Measurements from ENCODE around the gene OR7G3. TPM values are rescaled to one million over a fixed set of nuclear protein-coding genes. Genes with fewer than 3 reads are reported as not detected.
A peak's percentile ranks its signal among the peaks of the same experiment; 100 is the strongest.

Gene OR7G3
- total RNA-seq, 1 experiment from 2014 or later, result not detected

GRCh38 chr19:9159891-9160290 is 33.1 kb upstream of the OR7G3 start:
- no peak overlapping the region for H3K4ac ChIP-seq (ENCODE audit: low read depth, low read length)
- peaks cover 13% of the 10 kb centered on the region; the same call in 1 of the 2 replicates for H3K79me2 ChIP-seq (ENCODE audit: insufficient read depth, low read length)
- H3K9ac ChIP-seq (ENCODE audit: extremely low read depth, insufficient read length, low read length), result no peak overlapping the region
- H4K8ac ChIP-seq (replicated peaks; ENCODE audit: insufficient read length, low read depth, low read length), result no peak overlapping the region
- H2BK120ac ChIP-seq (ENCODE audit: low read depth, low read length, poor library complexity, severe bottlenecking), result no peak overlapping the region
- no peak overlapping the region for H4K91ac ChIP-seq (ENCODE audit: insufficient read length, low read depth, low read length)
- no peak overlapping the region for H2BK20ac ChIP-seq (ENCODE audit: low read depth, low read length, poor library complexity, severe bottlenecking)
- no peak overlapping the region for H3K14ac ChIP-seq (ENCODE audit: insufficient read depth, low read length)
- no peak overlapping the region for H3K27ac ChIP-seq (ENCODE audit: insufficient read length, low read depth, low read length)
- no peak overlapping the region for H2BK12ac ChIP-seq (ENCODE audit: insufficient read length, low read depth, low read length)
- no peaks in the 10 kb centered on the region for H3K4me1 ChIP-seq (ENCODE audit: insufficient read depth, low read length)
- H2AK5ac ChIP-seq (ENCODE audit: insufficient read length, low read length), result no peak overlapping the region
- no peaks in the 10 kb centered on the region for H3K23me2 ChIP-seq (ENCODE audit: insufficient read length, low read depth, low read length, poor library complexity, severe bottlenecking)
- H2AFZ ChIP-seq (ENCODE audit: low read length), result no peak overlapping the region
- peaks cover 7% of the 10 kb centered on the region for H3K9me3 ChIP-seq (ENCODE audit: control insufficient read depth, low read depth, low read length)
- no peaks in the 10 kb centered on the region for H3K27me3 ChIP-seq (ENCODE audit: insufficient read depth, low read length)
- TF ChIP-seq CTCF (conservative IDR thresholded peaks at IDR 0.05), result no peak
- peaks cover 19% of the 10 kb centered on the region for H3K79me1 ChIP-seq (ENCODE audit: insufficient read depth, low read depth, low read length, poor library complexity, severe bottlenecking)
- no peaks in the 10 kb centered on the region for H4K20me1 ChIP-seq (ENCODE audit: control insufficient read depth, insufficient read depth, insufficient read length)
- peaks cover 31 to 67% of the 10 kb centered on the region in 2 experiments for H3K9me3 Mint-ChIP-seq
- no peak overlapping the region for H3K4me2 ChIP-seq (ENCODE audit: insufficient read depth, insufficient read length, low read length)
- H4K5ac ChIP-seq (ENCODE audit: insufficient read length, low read depth, low read length), result no peak overlapping the region
- H3K18ac ChIP-seq (ENCODE audit: insufficient read length, low read depth, low read length), result no peak overlapping the region
- H2BK15ac ChIP-seq (ENCODE audit: low read depth, low read length), result no peak overlapping the region
- peaks cover 91 to 95% (median 93%) of the 10 kb centered on the region in 3 experiments for H3K36me3 Mint-ChIP-seq (ENCODE audit: insufficient read depth in 1 of 3, low read depth in 3 of 3)
- no peak overlapping the region for H3K23ac ChIP-seq (ENCODE audit: insufficient read length, low read depth, low read length)
- H3T11ph ChIP-seq (ENCODE audit: low read length), result no peak overlapping the region
- peak overlapping the region in 1 of 3 experiments; percentile 46; a peak in 1 of 7 replicates for H3K27ac Mint-ChIP-seq
- no peak overlapping the region for H3K4me3 Mint-ChIP-seq
- no peak overlapping the region for H3K56ac ChIP-seq (ENCODE audit: insufficient read length, low read depth, low read length)
- H3K27me3 Mint-ChIP-seq (ENCODE audit: low read depth), result no peaks in the 10 kb centered on the region; the same call in 1 of the 2 replicates
- H3K4me1 Mint-ChIP-seq, result no peaks in the 10 kb centered on the region
- H2BK5ac ChIP-seq (ENCODE audit: insufficient read length, low read length), result no peak overlapping the region
- no CpG with 5 or more reads among the region's 13 CpGs for WGBS (ENCODE audit: extremely low coverage, insufficient read length, low lambda C conversion rate)
- DNase-seq, result no peak

All from H9 (cell line).